Retinal pigment epithelial cell (primary cell): ENCODE results near the gene WDR33.

Experiments used
- DNase-seq: peaks from one replicate; pipeline ENCODE4 v3.0.0-alpha.2; 2010; ENCODE audit warnings: low read depth
- H3K4me3 ChIP-seq: 2 replicates; pipeline ENCODE4 v1.5.1; 2011; ENCODE audit warnings: mild to moderate bottlenecking, low read length, control low read depth, moderate library complexity
- TF ChIP-seq, protein P1 (sequence below): conservative IDR thresholded peaks from 2 replicates; pipeline ENCODE4 v1.5.1; 2011; ENCODE audit warnings: low read depth, low read length, control low read depth, inconsistent platforms

WDR33 gene

DNA sequence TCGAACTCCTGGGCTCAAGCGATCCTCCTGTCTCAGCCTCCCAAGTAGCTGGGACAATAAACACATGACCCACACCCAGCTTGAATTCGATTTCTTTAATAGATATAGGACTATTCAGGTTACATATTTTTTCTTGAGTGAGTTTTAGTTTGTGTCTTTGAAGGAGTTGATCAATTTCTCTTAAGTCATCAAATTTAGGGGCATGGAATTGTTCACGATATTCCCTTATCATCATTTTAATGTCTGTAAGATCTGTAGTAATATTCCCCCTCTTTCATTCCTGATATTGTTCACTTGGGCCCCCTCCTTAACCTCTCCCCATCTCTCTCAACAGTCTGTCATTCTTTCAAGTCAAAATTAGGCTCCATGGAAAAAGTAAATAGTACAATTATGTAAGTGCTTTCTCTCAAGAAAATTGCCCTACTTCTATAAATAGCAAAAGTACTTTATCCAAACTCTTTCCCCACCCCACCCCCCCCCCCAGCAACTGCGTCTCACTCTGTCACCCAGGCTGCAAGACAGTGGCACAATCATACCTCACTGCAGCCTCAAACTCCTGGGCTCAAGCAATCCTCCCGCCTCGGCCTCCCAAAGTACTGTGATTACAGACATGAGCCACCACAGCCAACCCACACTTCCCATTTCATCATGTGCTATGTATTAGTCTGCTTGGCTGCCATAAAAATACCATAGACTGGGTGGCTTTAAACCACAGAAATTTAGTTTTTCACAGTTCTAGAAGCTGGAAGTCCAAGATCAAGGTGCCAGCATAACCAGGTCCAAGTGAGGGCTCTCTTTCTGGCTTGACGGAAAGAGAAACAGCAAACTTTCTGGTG, 20.1 kb downstream of the WDR33 start:
- TF ChIP-seq, protein P1, sequence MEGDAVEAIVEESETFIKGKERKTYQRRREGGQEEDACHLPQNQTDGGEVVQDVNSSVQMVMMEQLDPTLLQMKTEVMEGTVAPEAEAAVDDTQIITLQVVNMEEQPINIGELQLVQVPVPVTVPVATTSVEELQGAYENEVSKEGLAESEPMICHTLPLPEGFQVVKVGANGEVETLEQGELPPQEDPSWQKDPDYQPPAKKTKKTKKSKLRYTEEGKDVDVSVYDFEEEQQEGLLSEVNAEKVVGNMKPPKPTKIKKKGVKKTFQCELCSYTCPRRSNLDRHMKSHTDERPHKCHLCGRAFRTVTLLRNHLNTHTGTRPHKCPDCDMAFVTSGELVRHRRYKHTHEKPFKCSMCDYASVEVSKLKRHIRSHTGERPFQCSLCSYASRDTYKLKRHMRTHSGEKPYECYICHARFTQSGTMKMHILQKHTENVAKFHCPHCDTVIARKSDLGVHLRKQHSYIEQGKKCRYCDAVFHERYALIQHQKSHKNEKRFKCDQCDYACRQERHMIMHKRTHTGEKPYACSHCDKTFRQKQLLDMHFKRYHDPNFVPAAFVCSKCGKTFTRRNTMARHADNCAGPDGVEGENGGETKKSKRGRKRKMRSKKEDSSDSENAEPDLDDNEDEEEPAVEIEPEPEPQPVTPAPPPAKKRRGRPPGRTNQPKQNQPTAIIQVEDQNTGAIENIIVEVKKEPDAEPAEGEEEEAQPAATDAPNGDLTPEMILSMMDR, result no peak
- DNase-seq, result no peak
- H3K4me3 ChIP-seq, result no peak overlapping the region

DNA sequence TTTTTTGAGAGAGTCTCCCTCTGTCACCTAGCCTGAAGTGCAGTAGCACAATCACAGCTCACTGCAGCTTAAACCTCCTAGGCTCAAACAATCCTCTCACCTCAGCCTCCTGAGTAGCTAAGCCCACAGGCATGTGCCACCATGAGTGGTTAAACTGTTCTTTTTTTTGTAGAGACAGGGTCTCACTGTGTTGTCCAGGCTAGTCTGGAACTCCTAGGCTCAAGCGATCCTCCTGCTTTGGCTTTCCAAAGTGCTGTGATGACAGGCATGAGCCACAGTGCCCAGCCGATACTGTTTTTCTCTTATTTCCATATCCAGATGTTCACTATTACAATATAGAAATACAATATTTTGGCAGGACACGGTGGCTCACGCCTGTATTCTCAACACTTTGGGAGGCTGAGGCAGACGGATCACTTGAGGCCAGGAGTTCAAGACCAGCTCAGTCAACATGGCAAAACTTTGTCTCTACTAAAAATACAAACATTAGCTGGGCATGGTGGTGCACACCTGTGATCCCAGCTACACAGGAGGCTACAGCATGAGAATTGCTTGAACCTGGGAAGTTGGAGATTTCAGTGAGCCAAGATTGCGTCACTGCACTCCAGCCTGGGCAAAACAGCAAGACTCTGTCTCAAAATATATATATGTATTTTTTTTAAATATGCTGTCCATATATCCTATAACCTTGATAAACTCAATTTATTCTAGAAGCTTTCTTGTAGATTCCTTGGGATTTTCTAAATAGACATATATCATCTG, 24.7 kb downstream of the WDR33 start:
- no peak overlapping the region for H3K4me3 ChIP-seq
- no peak for DNase-seq
- TF ChIP-seq, protein P1, result no peak

DNA sequence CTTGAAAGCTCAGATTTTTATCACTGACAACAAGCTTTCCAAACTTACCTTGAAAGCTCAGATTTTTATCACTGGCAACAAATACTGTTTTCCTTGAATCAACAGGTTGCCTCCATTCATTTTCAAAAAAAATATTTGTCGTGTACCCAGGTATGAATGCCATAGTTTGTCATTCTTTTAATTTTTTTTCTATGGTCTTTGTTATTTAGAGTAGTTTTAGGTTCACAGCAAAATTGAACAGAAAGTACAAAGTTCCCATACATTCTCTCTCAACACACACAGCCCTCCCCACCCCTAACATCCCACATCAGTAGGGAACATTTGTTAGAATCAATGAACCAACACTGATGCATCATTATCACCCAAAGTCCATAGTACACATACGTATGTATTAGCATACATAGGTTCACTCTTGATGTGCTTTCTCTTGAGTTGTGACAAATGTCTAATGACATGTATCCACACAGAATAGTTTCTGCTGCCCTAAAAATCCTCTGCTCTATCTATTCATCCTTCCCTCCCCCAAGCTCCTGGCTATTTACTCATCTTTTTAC, 25.9 kb downstream of the WDR33 start:
- H3K4me3 ChIP-seq, result no peak overlapping the region
- no peak for DNase-seq
- TF ChIP-seq, protein P1, result no peak

DNA sequence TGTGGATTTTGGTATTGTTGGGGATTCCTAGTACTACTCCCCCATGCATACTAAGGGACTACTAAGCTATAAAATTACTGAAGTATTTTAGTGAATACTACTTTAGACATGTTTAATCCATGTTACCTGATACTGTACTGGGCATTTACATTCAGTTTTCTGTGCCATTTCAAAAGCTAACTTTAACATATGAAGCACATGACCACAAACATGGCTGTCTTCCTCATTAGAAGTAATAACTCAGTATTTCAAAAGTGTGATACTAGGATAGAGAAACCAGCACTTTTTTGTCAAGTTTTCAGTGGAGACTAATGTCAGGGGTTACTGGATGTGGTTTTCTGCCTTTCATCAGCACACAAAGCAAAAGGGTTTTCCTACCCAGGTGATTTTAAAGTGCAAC, 27.9 kb downstream of the WDR33 start:
- no peak for DNase-seq
- TF ChIP-seq, protein P1, result no peak
- no peak overlapping the region for H3K4me3 ChIP-seq

DNA sequence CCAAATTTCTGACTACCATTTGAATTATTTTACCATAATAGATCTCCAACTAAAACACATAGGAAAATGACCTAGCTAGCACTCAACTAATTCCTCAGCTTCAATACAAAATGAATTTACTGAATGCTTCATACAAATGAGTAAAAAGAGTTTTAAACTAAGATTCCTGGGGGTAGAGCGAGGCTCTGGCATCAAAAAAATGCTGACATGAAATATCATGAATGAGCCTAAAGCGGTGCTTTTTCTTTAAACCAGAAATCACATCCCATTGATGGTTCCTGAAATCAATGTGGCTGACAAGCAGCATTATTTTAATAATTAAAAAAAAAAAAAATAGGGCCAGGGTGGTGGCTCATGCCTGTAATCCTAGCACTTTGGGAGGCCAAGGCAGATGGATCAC, 32.1 kb downstream of the WDR33 start:
- H3K4me3 ChIP-seq, result no peak overlapping the region
- TF ChIP-seq, protein P1, result no peak
- DNase-seq, result no peak

DNA sequence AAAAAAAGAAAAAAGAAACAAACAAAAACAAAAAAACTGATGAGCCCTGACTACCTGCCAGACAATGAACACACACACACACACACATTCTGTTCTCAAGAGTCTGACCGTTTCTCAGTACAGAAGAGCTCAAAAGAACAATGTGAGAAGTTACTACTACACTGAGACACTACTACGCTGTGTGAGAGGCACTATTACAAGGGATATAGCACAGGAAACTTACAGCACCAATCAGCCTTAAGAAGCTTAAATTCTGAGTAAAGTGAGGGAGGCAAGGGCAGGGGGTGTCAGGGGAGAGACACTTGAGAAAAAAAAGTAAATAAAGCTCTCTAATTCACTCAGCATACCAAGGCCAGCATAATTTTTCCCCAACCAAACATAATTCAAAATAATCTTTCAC, 32.5 kb downstream of the WDR33 start:
- DNase-seq, result no peak
- H3K4me3 ChIP-seq, result no peak overlapping the region
- TF ChIP-seq, protein P1, result no peak
